Psoas muscle (tissue), 8 donors: ENCODE data around the gene ITPR2. TPM values are rescaled to one million over a fixed set of nuclear protein-coding genes. Genes with fewer than 3 reads are reported as not detected.

Experiments
- ATAC-seq, 4 donors: fragments of 200-7000 bp; cut with Tn5 transposase; one replicate each; pipeline ENCODE4 v1.9.1; 2020; ENCODE audit warnings: moderate library complexity in 3 of 4, mild to moderate bottlenecking in 2 of 4
- DNase-seq, 2 donors: peaks; one replicate each; pipeline ENCODE4 v3.0.0-alpha.2; 2020
- H3K27ac ChIP-seq: fragments of 200-600 bp; one replicate; pipeline ENCODE4 v1.8.0; 2022
- H3K27me3 ChIP-seq, 3 donors: fragments of 200-600 bp in 1 of 3; one replicate each; pipeline versions ENCODE4 v1.6.1 to v1.8.0; 2013 to 2022; ENCODE audit warnings: low read length in 2 of 3, mild to moderate bottlenecking in 2 of 3, moderate library complexity in 1 of 3; ENCODE audit not compliant: insufficient read depth in 3 of 3
- H3K36me3 ChIP-seq, 2 donors: fragments of 200-600 bp in 1 of 2; one replicate each; pipeline versions ENCODE4 v1.6.1 to v1.8.0; 2013 to 2022; ENCODE audit warnings: low read depth in 1 of 2, mild to moderate bottlenecking in 1 of 2, moderate library complexity in 1 of 2; ENCODE audit not compliant: insufficient read depth in 1 of 2
- H3K4me1 ChIP-seq: fragments of 200-600 bp; one replicate; pipeline ENCODE4 v1.8.0; 2022
- H3K4me3 ChIP-seq: fragments of 200-600 bp; one replicate; pipeline ENCODE4 v1.8.0; 2022; ENCODE audit warnings: mild to moderate bottlenecking
- H3K9me3 ChIP-seq: fragments of 200-600 bp; one replicate; pipeline ENCODE4 v1.8.0; 2022
- CTCF ChIP-seq: fragments of 200-600 bp; IDR thresholded peaks from one replicate; pipeline ENCODE4 v1.8.0; 2022; ENCODE audit warnings: antibody characterized with exemption
- WGBS, 3 donors: extraction: QIAGEN DNeasy Blood & Tissue Kit; methylation state at CpG; one replicate each; pipeline versions ENCODE4 v1.1.6 to v1.1.7; 2013; 5-methylcytosine and 5-hydroxymethylcytosine counted together
- intact Hi-C, 2 donors: fragments of 100-400 bp; cut with DNase I; formaldehyde crosslinking; loops; one replicate each; pipeline versions ENCODE4 v1.11.0 to v1.14.2; 2022
- polyA plus RNA-seq, 3 donors: library from polyadenylated mRNA; stranded (reverse); fragments of 200-250 nt; gene quantifications; one replicate each; pipeline ENCODE4 v1.2.3, GENCODE V29; 2013
- total RNA-seq, 4 donors: library from RNA; stranded (reverse); fragmentation: NEBNext Ultra II Directional in 2 of 4; extraction: Animal tissue kit (Norgen Biotek cat#: 25700) in 2 of 4; gene quantifications; one replicate each; pipeline versions ENCODE4 v1.2.1 to v1.2.4, GENCODE V29; 2021 to 2023
- donor health status: healthy with polysubstance abuse.
- donor health status: DM: no; HTN: no; CAD: no; lungs with moderate emphysema.
- donor health status: Bipolar disorder and iron deficiency.
- donor health status: healthy.
- donor health status: DM: yes; HTN: yes; CAD: no.
- donor health status: DM: no; HTN: no; CAD: no.
- donor health status: DM: no; HTN: no; CAD: no.
- donor health status: DM: yes; HTN: yes; CAD: no.

The ITPR2 gene
- total and polyA plus RNA-seq, 7 donors: 0.86 to 10.3 (median 6.1) TPM

- no peaks in the 10 kb centered on the region for H3K27me3 ChIP-seq
- no peaks in the 10 kb centered on the region for H3K9me3 ChIP-seq
- H3K4me1 ChIP-seq: no peaks in the 10 kb centered on the region
- H3K4me3 ChIP-seq: no peak overlapping the region
- WGBS, 3 donors: 72 to 79% (median 75%) methylated on average over 15 of the region's 15 CpGs
- no peak overlapping the region for H3K27ac ChIP-seq
- DNase-seq (no peak), ATAC-seq (peak in 1 of 4 donors; percentile 62)
- H3K36me3 ChIP-seq: peaks cover 0 to 24% of the 10 kb centered on the region in 2 donors
- no peak for TF ChIP-seq CTCF
- intact Hi-C loops: no loop called here
These were observed 141.6 kb downstream of the ITPR2 start for GRCh38 chr12:26691234-26691970.

- Histone ChIP-seq H3K4me3 (no peak overlapping the region), H3K4me1 (no peaks in the 10 kb centered on the region), H3K36me3 (peaks cover 0 to 19% of the 10 kb centered on the region in 2 donors), H3K27ac (no peak overlapping the region), H3K9me3 (no peaks in the 10 kb centered on the region), H3K27me3 (no peaks in the 10 kb centered on the region)
- ATAC-seq (no peak), DNase-seq (no peak)
- 94 to 100% (median 99%) methylated on average over 1 of the region's 1 CpG for WGBS, 3 donors
- TF ChIP-seq CTCF: no peak
- intact Hi-C loops: no loop called here
These were observed 142.4 kb downstream of the ITPR2 start for GRCh38 chr12:26690601-26691000.

GRCh38 chr12:26689281-26689841, 143.6 kb downstream of the ITPR2 start:
- no peak overlapping the region for H3K27ac ChIP-seq
- ATAC-seq (no peak), DNase-seq (no peak)
- intact Hi-C loops: no loop called here
- no peaks in the 10 kb centered on the region for H3K27me3 ChIP-seq
- H3K4me1 ChIP-seq: no peaks in the 10 kb centered on the region
- no peaks in the 10 kb centered on the region for H3K9me3 ChIP-seq
- H3K36me3 ChIP-seq: peaks cover 0 to 15% of the 10 kb centered on the region in 2 donors
- 80 to 93% (median 86%) methylated on average over 6 of the region's 6 CpGs for WGBS, 3 donors
- H3K4me3 ChIP-seq: no peak overlapping the region
- no peak for TF ChIP-seq CTCF

- ATAC-seq (no peak), DNase-seq (no peak)
- no peak overlapping the region for H3K27ac ChIP-seq
- H3K4me1 ChIP-seq: no peaks in the 10 kb centered on the region
- peaks cover 0 to 9% of the 10 kb centered on the region in 2 donors for H3K36me3 ChIP-seq
- H3K9me3 ChIP-seq: peaks cover 4% of the 10 kb centered on the region
- intact Hi-C loops: no loop called here
- 90 to 100% (median 98%) methylated on average over 1 of the region's 1 CpG for WGBS, 3 donors
- no peak for TF ChIP-seq CTCF
- no peak overlapping the region for H3K4me3 ChIP-seq
- no peaks in the 10 kb centered on the region for H3K27me3 ChIP-seq
These were observed 144.6 kb downstream of the ITPR2 start for GRCh38 chr12:26688344-26688904.
